Occipital lobe (tissue), 2 donors: ENCODE measurements around the gene IDH2. TPM values are rescaled to one million over a fixed set of nuclear protein-coding genes. Genes with fewer than 3 reads are reported as not detected.
A peak's percentile ranks its signal among the peaks of the same experiment; 100 is the strongest.
"Not testable (repeated sequence)": the region's sequence is repeated elsewhere in the genome, so short reads cannot be mapped to it uniquely, and the experiment has no call there.

Source experiments
- DNase-seq: peaks from one replicate; lab custom pipeline; 2025; lab: John Stamatoyannopoulos, UW
- total RNA-seq: library from RNA; depleted of rRNA; stranded (reverse); fragments of >200 nt; gene quantifications from one replicate; pipeline ENCODE4 v1.2.3, GENCODE V29; 2014

The IDH2 gene
- 65.7 TPM for total RNA-seq

DNA sequence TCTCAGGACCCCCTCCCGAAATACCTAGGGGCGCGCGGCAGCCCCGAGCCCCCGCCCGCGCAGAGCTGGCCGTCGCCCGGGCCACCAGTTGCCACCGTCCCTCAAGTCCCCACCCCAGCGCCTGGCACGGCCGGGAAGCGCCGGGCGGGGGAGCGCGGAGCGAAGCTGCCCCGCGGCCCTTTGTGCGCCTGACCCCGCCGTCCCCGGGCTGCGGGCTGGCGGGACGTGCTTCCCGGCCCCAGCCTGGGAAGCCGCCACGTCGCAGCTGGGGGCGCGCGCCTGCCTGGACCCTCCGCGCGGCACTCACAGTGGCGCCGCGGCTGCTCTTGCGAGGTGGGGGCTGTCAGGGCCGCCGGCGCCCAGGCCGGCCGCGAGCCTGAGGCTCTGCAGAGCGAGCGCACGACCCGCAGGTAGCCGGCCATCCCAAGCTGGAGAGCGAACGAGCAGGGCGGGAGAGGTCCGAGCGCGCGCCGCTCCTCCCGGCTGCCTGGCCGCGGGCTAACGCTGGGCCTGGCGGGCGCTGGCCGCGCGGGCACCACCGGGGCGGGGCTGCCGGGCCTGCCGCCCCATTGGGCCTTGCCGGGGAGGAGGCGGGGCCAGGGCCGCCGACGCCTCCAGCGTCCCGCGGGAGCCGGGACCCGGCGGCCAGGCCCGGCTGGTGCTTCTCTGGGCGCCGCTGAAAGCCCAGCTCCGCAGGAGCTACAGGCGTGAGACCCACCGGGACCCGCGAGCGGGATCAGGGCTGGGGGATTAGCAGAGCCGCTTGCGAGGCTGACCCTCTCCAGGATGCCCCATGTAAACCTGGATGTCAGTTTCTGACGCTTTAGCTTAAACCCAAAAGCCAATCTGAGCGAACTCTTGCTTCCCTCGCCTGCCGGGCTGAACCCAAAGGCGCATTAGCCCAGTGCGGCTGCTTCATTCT lies at the start of gene IDH2:
Gene IDH2 (minus strand): TSS at position 500 of the 922 bp plus-strand sequence. CDS start 78 bp downstream, at position 422.
- DNase-seq: peak; percentile 75

- DNase-seq: not testable (repeated sequence)
Measured at GRCh38 chr15:90150551-90150950, 48.3 kb upstream of the IDH2 start.

- no peak for DNase-seq
Measured at GRCh38 chr15:90149609-90150340, 47.5 kb upstream of the IDH2 start.

- not testable (repeated sequence) for DNase-seq
Measured at GRCh38 chr15:90146198-90146761, 44.0 kb upstream of the IDH2 start.

DNA sequence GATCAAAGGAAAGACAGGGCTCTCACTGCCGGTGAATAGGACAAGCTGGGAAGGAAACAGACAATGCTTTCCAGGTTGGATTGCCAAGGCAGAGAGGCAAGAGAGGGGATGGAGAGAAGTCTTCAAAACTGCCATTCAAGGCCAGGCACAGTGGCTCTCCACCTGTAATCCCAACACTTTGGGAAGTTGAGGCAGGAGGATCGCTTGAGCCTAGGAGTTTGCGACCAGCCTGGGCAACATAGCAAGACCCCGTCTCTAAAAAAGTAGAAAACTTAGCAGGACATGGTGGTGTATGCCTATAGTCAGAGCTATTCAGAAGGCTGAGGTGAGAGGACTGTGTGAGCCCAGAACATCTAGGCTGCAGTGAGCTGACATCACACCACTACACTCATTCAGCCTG lies 43.5 kb upstream of the IDH2 start:
- no peak for DNase-seq

DNA sequence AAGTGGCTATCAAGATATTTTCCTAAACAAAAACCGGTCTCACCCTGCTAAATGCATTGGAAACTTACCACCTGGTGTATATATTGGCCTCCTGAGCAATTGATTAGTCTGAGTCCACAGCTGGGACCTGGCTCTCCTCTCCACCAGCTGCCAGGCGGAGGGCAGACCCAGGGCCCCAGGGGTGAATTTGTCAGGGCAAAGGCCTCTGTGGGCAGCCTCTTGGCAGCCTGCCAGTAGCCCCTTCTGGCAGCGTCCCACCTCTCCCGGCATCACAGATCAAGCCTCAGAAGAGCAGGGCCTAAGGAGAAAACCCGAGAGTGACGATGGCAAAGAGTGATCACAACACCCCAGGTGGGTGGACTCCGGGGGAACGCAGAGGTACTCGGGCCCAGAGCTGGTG lies 43.0 kb upstream of the IDH2 start:
- DNase-seq: no peak

DNA sequence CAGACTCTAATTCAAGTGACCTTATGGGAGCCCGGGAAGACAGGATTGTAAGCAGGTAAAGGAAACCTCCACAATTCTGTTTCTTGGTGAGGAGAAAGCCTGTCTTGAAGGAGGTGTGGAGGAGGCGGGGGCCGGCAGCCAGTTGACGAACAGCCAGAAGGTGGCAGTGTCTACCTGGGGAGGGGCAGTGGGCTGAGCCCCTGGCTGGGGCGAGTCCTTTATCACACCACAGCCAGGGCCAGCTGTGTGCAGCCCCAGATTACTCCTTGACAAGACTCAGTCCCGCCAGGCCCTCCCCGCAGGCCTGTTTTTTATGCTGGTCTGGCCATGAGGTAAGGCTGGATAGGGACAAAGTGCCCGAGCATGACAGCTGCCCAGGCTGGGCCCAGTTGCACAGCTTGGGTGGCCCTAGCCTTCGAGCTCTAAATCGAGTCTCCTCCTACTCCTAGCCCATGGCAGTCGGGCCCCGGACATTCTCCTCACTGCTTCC lies 40.9 kb upstream of the IDH2 start:
- no peak for DNase-seq

DNA sequence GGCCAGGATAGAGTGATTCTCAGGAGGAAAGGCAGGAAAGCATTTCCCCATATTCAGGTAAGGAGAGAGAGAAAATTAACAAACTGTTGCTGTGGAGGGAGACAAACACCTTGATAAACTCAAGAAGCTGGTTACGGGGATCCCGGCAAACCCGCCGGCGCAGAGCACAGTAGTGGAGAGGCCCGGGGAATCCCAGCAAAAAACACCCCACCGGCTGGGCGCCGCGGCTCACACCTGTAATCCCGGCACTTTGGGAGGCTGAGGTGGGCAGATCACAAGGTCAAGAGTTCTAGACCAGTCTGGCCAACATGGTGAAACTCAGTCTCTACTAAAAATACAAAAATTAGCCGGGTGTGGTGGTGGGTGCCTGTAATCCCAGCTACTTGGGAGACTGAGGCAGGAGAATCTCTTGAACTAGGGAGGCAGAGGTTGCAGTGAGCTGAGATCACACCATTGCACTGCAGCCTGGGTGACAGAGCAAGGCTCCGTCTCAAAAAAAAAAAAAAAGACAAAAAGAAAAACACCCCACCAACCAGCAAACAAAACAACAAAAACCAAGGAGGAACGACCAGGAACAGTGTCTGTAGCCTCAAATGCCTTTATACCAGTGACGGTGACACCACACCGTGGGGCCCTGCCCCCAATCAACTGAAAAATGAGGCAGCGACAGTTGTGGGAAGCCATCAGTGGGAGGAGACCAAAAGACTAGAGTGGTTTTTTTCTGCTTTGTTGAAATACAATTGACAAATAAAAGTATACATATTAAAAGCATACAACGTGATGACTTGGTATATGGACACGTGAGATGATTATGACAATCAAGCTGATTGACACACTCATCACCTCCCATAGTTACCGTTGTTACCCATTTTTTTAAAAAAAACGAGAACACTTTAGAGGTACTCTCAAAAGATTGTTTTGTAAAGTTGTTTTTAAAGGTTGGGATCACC lies 40.2 kb upstream of the IDH2 start:
- DNase-seq: no peak

DNA sequence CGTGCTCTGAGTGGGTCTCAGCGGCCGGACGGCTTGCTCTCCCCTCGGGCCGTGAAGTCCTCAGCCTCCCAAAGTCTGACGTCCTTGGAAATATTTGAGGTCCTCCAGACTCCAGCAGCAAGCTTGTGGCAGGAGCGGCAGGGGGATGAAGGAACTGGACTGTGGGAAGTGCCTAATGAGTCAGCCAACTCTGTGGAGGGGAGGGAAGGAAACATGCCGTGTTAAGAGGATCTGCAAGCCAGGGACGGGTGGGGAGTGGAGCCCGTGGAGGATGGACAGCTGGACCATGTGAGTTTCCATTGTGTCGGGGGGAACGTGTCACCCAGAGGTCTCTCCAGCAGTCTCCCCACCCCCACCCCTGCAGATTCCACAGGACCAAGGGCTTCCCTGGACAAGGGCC lies 39.4 kb upstream of the IDH2 start:
- DNase-seq: no peak

DNA sequence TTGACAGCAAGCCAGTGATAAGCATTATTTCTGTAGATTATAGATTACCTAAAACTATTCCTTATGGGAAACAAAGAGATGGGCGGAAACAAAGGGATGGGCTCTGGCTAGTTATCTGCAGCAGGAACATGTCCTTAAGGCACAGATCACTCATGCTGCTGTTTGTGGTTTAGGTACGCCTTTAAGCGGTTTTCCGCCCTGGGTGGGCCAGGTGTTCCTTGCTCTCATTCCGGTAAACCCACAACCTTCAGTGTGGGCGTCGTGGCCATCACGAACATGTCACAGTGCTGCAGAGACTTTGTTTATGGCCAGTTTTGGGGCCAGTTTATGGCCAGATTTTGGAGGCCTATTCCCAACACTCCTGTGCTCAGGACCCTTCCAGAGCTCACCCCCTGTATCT lies 37.3 kb upstream of the IDH2 start:
- not testable (repeated sequence) for DNase-seq

GRCh38 chr15:90138071-90138833 lies 36.0 kb upstream of the IDH2 start:
- no peak for DNase-seq

DNA sequence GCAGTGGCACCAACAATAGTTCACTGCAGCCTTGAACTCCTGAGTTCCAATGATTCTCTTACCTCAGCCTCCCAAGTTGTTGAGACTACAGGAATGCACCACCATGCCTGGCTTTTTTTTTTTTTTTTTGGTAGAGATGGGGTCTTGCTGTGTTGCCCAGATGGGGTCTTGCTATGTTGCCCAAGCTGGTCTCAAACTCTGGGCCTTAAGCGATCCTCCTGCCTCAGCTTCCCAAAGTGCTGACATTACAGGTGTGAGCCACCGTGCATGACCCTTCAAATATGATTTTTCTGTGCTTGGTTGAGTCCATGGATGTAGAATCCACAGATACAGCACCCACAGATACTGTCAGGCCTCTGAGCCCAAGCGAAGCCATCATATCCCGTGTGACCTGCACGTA lies 30.2 kb upstream of the IDH2 start:
- DNase-seq: no peak

- no peak for DNase-seq
Measured at GRCh38 chr15:90131848-90132247, 29.6 kb upstream of the IDH2 start.

DNA sequence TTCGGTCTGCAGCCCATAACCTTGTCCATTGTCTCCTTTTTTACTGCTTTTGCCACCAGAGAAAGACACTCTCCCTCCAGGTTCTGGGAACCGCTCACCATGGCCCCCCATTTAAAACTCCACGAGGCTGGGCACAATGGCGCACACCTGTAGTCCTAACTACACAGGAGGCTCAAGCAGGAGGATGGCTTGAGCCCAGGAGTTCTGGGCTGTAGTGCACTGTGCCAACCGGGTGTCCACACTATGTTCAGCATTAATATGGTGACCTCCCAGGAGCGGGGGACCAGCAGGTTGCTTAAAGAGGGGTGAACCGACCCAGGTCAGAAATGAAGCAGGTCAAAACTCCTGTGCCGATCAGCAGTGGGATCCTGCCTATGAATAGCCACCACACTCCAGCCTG lies 28.0 kb upstream of the IDH2 start:
- DNase-seq: no peak

GRCh38 chr15:90126596-90127435 lies 24.5 kb upstream of the IDH2 start:
- DNase-seq: no peak

DNA sequence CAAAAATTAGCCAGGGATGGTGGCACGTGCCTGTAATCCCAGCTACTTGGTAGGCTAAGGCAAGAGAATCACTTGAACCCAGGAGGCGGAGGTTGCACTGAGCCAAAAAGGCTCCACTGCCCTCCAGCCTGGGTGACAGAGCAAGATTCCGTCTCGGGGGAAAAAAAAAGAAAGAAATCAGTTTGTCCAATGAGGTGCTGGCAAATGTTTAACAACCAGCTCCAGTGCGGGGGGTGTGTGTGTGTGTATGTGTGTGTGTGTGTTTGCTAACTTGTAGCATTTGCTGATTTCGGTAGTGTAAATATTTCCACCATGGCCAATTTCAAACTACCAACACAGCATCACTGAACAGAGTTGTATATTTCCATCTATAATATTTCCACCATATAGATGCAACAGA lies 23.8 kb upstream of the IDH2 start:
- no peak for DNase-seq

DNA sequence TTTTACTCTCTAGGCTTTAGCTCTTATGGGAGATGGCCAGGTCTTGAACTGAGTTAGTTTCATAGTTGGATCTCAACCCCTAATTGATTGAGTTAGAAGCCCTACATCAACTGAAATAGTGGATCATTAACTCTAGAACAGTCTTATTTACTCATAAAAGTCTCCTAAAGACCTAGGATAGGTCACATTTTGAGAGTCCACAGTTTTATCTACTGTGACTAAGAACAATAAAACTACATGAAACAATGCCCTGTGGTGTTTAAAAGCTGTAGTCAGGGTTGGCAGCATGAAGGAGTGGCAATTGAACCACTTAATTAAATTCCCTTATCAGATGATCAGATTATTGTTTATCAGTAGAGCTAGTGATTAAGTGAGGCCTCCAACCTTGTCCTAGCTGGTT lies 22.2 kb upstream of the IDH2 start:
- no peak for DNase-seq

GRCh38 chr15:90121086-90121485 lies 18.8 kb upstream of the IDH2 start:
- DNase-seq: no peak

- DNase-seq: no peak
Measured at GRCh38 chr15:90119367-90119766, 17.1 kb upstream of the IDH2 start.
